ENCODE measurements around the gene SLAMF6.

DNA sequence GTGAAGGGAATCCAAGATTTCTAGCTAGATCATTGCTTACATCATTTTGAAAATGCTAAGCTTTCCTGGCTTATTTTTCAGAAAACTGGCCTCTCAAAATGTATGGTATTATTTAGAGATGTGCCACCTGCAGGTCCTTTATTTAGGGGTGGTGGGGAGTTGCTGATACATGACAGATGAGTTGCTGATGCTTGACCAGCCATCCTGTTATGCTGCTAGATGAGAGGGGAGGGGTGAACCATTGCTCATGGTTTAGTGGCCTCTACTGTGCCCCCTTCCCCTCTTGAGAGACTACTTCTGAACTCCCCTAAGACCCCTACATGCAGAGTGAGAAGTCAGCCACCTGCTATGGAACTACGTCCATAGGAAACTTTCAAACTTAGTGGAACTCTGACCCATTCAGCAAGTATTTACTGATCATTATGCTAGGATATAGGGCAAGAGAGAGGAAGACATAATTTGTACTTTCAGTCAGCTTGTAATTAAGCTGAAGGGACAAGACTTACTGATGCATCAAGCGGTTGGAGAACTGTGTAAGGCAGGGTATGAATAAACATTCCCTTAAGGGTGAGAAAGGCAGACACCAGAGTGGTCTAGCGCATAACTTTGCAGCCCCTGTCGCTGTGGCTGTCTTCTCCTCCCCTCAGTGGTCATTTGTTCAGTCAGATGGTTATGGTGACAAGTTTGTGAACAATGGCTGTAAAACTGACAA is 34.6 kb downstream of the SLAMF6 start:
- TF ChIP-seq, protein P1, sequence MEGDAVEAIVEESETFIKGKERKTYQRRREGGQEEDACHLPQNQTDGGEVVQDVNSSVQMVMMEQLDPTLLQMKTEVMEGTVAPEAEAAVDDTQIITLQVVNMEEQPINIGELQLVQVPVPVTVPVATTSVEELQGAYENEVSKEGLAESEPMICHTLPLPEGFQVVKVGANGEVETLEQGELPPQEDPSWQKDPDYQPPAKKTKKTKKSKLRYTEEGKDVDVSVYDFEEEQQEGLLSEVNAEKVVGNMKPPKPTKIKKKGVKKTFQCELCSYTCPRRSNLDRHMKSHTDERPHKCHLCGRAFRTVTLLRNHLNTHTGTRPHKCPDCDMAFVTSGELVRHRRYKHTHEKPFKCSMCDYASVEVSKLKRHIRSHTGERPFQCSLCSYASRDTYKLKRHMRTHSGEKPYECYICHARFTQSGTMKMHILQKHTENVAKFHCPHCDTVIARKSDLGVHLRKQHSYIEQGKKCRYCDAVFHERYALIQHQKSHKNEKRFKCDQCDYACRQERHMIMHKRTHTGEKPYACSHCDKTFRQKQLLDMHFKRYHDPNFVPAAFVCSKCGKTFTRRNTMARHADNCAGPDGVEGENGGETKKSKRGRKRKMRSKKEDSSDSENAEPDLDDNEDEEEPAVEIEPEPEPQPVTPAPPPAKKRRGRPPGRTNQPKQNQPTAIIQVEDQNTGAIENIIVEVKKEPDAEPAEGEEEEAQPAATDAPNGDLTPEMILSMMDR (conservative IDR thresholded peaks at IDR 0.05; ENCODE audit: low read depth, low read length) = no peak
- no peak for TF ChIP-seq EZH2 (IDR thresholded peaks at IDR 0.05; ENCODE audit: borderline replicate concordance, low read depth, low read length, poor library complexity, severe bottlenecking)
